Panc1 (cell line): ENCODE results near the gene SPHK2. TPM values are rescaled to one million over a fixed set of nuclear protein-coding genes. Genes with fewer than 3 reads are reported as not detected.

Experiments
- ATAC-seq: fragments of 200-7000 bp; cut with Tn5 transposase; 2 replicates; pipeline ENCODE4 v1.9.1; 2020; ENCODE audit warnings: mild to moderate bottlenecking, moderate library complexity
- BruUV-seq: library from RNA; stranded (reverse); fragments of 400-500 nt; replicated peaks from 2 replicates; lab custom pipeline; 2021; lab: Mats Ljungman, UMichigan
- CTCF ChIA-PET: fragments of 300-600 bp; sonication (Branson Sonifier 250); formaldehyde crosslinking; loops from one replicate; lab custom pipeline; 2022; ENCODE audit warnings: antibody characterized with exemption; lab: Charles Lee
- POLR2A ChIA-PET: fragments of 300-600 bp; sonication (Branson Sonifier 250); formaldehyde crosslinking; loops from one replicate; lab custom pipeline; 2022; ENCODE audit warnings: antibody characterized with exemption; lab: Charles Lee
- DNase-seq: peaks from one replicate; pipeline ENCODE4 v3.0.0-alpha.2; 2010; ENCODE audit warnings: low read depth, low spot score
- H3K27ac ChIP-seq: 2 replicates; pipeline ENCODE4 v1.5.1; 2011; ENCODE audit warnings: mild to moderate bottlenecking, low read length, inconsistent platforms
- H3K27me3 ChIP-seq: fragments of 200-500 bp; sonication (Bioruptor generic); 2 replicates; pipeline ENCODE4 v1.6.0; 2014; ENCODE audit warnings: low read length, inconsistent platforms; ENCODE audit not compliant: control insufficient read depth, insufficient read depth
- H3K36me3 ChIP-seq: fragments of 200-500 bp; sonication (Bioruptor generic); 2 replicates; pipeline ENCODE4 v1.5.1; 2014; ENCODE audit warnings: inconsistent platforms, mild to moderate bottlenecking, low read length, moderate library complexity; ENCODE audit not compliant: control insufficient read depth, insufficient read depth
- H3K4me1 ChIP-seq: 2 replicates; pipeline ENCODE4 v1.5.1; 2011; ENCODE audit warnings: inconsistent platforms, mild to moderate bottlenecking, low read length, moderate library complexity; ENCODE audit not compliant: control insufficient read depth, insufficient read depth
- H3K4me3 ChIP-seq, 2 experiments: 2 replicates each; pipeline ENCODE4 v1.5.1; 2011 to 2012; ENCODE audit warnings: low read depth in 2 of 2, low read length in 2 of 2, mild to moderate bottlenecking in 2 of 2, inconsistent platforms in 1 of 2, moderate library complexity in 1 of 2
- H3K9me3 ChIP-seq: fragments of 200-500 bp; sonication (Bioruptor generic); 2 replicates; pipeline ENCODE4 v1.5.1; 2014; ENCODE audit warnings: low read depth, mild to moderate bottlenecking, inconsistent platforms, low read length, moderate library complexity; ENCODE audit not compliant: control insufficient read depth, insufficient read depth
- CTCF ChIP-seq: fragments of 450-650 bp; IDR thresholded peaks from 2 replicates; pipeline ENCODE4 v1.5.1; 2017; ENCODE audit warnings: mild to moderate bottlenecking
- POLR2AphosphoS5 ChIP-seq: IDR thresholded peaks from 2 replicates; pipeline ENCODE4 v1.6.1; 2012; ENCODE audit warnings: mild to moderate bottlenecking, low read depth, low read length, moderate library complexity
- REST ChIP-seq, 2 experiments: IDR thresholded peaks; 2 replicates each; pipeline ENCODE4 v1.6.1; 2011 to 2012; ENCODE audit warnings: low read depth in 2 of 2, control low read depth in 1 of 2, low read length in 1 of 2, mild to moderate bottlenecking in 1 of 2, moderate library complexity in 1 of 2; ENCODE audit not compliant: insufficient read depth in 1 of 2
- SIN3A ChIP-seq: IDR thresholded peaks from 2 replicates; pipeline ENCODE4 v1.6.1; 2012; ENCODE audit warnings: low read depth, mild to moderate bottlenecking, low read length, moderate library complexity, borderline replicate concordance; ENCODE audit not compliant: insufficient read depth
- TCF7L2 ChIP-seq: IDR thresholded peaks from 2 replicates; pipeline ENCODE4 v1.6.1; 2011; ENCODE audit warnings: mild to moderate bottlenecking, low read depth, low read length, inconsistent platforms
- in situ Hi-C: cut with HindIII; loops from 2 replicates; pipeline ENCODE4 v1.10.0; 2016; ENCODE audit warnings: low sequenced_read_pairs, low pct_unique_long_range_greater_than_20kb
- intact Hi-C: fragments of 100-400 bp; cut with micrococcal nuclease; formaldehyde crosslinking; loops from one replicate; pipeline ENCODE4 v1.10.0; 2022; ENCODE audit not compliant: unreplicated experiment
- total RNA-seq: library from RNA; stranded (reverse); gene quantifications from one replicate; pipeline ENCODE4 v1.2.1, GENCODE V29; 2021; ENCODE audit not compliant: unreplicated experiment

The SPHK2 gene
- total RNA-seq, 1 experiment from 2014 or later = 19.5 TPM

- no peaks in the 10 kb centered on the region for H3K36me3 ChIP-seq
- TF ChIP-seq CTCF (peak; percentile 94), TCF7L2 (no peak), POLR2AphosphoS5 (no peak), SIN3A (no peak)
- intact Hi-C loops = no loop called here
- BruUV-seq = no TSS peak
- ATAC-seq (peak; percentile 93), DNase-seq (peak; percentile 47)
- CTCF ChIA-PET = interaction anchor here (0.6 to 1.0 kb wide), 4 partner anchors 22 to 335 kb away, joined by 3 to 4 read pairs (median 3); no protein-coding TSS in a partner anchor
- no peaks in the 10 kb centered on the region for H3K27me3 ChIP-seq
- H3K4me3 ChIP-seq = peak overlapping the region; percentile 39 to 60
- POLR2A ChIA-PET = no interaction called here
- H3K27ac ChIP-seq = no peak overlapping the region
- 0 out of 2 replicates have a peak, but pooled peaks cover 4% of the 10 kb centered on the region for H3K4me1 ChIP-seq
- in situ Hi-C loops = no loop called here
- no peaks in the 10 kb centered on the region for H3K9me3 ChIP-seq
Measured at GRCh38 chr19:48588670-48589401, 30.5 kb upstream of the SPHK2 start.

GRCh38 chr19:48591021-48591420 is 28.3 kb upstream of the SPHK2 start:
- TF ChIP-seq CTCF = no peak
- TF ChIP-seq SIN3A = no peak
- no peak for TF ChIP-seq TCF7L2
- no peak for TF ChIP-seq POLR2AphosphoS5
- no peak for TF ChIP-seq REST (IDR thresholded peaks at IDR 0.05; ENCODE audit: insufficient read depth in 1 of 2, low read depth in 2 of 2, low read length in 1 of 2)
- DNase-seq = no peak
- in situ Hi-C loops = no loop called here
- H3K4me1 ChIP-seq = no peaks in the 10 kb centered on the region
- no peak for ATAC-seq
- ChIA-PET POLR2A (no interaction called here), CTCF (interaction anchor here (0.6 to 1.0 kb wide), 2 partner anchors 85 to 95 kb away, joined by 3 to 6 read pairs; no protein-coding TSS in a partner anchor)
- no TSS peak for BruUV-seq
- H3K36me3 ChIP-seq = no peaks in the 10 kb centered on the region
- no peaks in the 10 kb centered on the region for H3K9me3 ChIP-seq
- intact Hi-C loops = no loop called here
- no peak overlapping the region for H3K27ac ChIP-seq
- H3K4me3 ChIP-seq = no peak overlapping the region
- H3K27me3 ChIP-seq = no peaks in the 10 kb centered on the region
